Naive thymus-derived CD8-positive, alpha-beta T cell (primary cell): Measurements from ENCODE around the gene KIAA0232. TPM values are rescaled to one million over a fixed set of nuclear protein-coding genes. Genes with fewer than 3 reads are reported as not detected.
A peak's percentile ranks its signal among the peaks of the same experiment; 100 is the strongest.

Experiments
- ATAC-seq, 2 donors: fragments of 150-1000 bp; cut with Tn5 transposase in 1 of 2; sonication (Bioruptor Pico), chemical (Tn5 transposase) in 1 of 2; 1 replicate in 1 of 2; 2 replicates in 1 of 2; pipeline ENCODE4 v1.10.0; 2021; ENCODE audit warnings: mild to moderate bottlenecking in 2 of 2, moderate library complexity in 2 of 2
- POLR2A ChIA-PET: fragments of 350-600 bp; sonication (Branson Sonifier 250); formaldehyde crosslinking; loops from one replicate; lab custom pipeline; 2021; ENCODE audit warnings: antibody characterized with exemption; lab: Charles Lee
- DNase-seq, 10 donors: peaks; one replicate each; pipeline versions ENCODE4 v3.0.0 to v3.0.0-alpha.2; 2020 to 2022
- H3K27ac Mint-ChIP-seq, 10 donors: one replicate each; pipeline ENCODE4 v1.8.0; 2020 to 2022; ENCODE audit warnings: mild to moderate bottlenecking in 10 of 10, mixed read lengths in 10 of 10, moderate library complexity in 4 of 10, inconsistent platforms in 1 of 10
- H3K27me3 Mint-ChIP-seq, 5 donors: one replicate each; pipeline ENCODE4 v1.8.0; 2021 to 2022; ENCODE audit warnings: mixed read lengths in 5 of 5
- H3K36me3 Mint-ChIP-seq, 3 donors: one replicate each; pipeline ENCODE4 v1.8.0; 2020 to 2022; ENCODE audit warnings: mixed read lengths in 3 of 3, mild to moderate bottlenecking in 2 of 3, inconsistent platforms in 1 of 3
- H3K4me1 Mint-ChIP-seq, 4 donors: one replicate each; pipeline ENCODE4 v1.8.0; 2021 to 2022; ENCODE audit warnings: mixed read lengths in 4 of 4
- H3K4me3 Mint-ChIP-seq, 10 donors: one replicate each; pipeline ENCODE4 v1.8.0; 2020 to 2022; ENCODE audit warnings: mild to moderate bottlenecking in 10 of 10, mixed read lengths in 10 of 10, moderate library complexity in 6 of 10, inconsistent platforms in 1 of 10
- H3K9me3 Mint-ChIP-seq, 9 donors: one replicate each; pipeline ENCODE4 v1.8.0; 2020 to 2022; ENCODE audit warnings: mixed read lengths in 9 of 9, mild to moderate bottlenecking in 3 of 9, inconsistent platforms in 1 of 9, moderate library complexity in 1 of 9
- polyA plus RNA-seq, 3 donors: library from polyadenylated mRNA; unstranded; fragments of 300-500 nt; fragmentation: Illumina TruSeq; gene quantifications; one replicate each; pipeline ENCODE4 v1.2.3, GENCODE V29; 2021
- total RNA-seq, 8 experiments: library from RNA in 2 of 8; stranded (reverse) in 2 of 8; gene quantifications; one replicate each; pipeline ENCODE4 v1.2.3 and lab custom pipeline; 2021 to 2026

Gene KIAA0232
- total and polyA plus RNA-seq, 5 experiments from 2014 or later: 11.9 to 31.0 (median 15.4) TPM

- Mint-ChIP-seq H3K36me3 (peaks cover 0 to 5% (median 3%) of the 10 kb centered on the region in 3 donors), H3K27me3 (no peaks in the 10 kb centered on the region), H3K4me1 (peaks cover 37 to 84% (median 77%) of the 10 kb centered on the region in 4 donors), H3K27ac (peak overlapping the region; percentile 90 to 98 (median 96)), H3K4me3 (peak overlapping the region; percentile 34 to 85 (median 73)), H3K9me3 (no peaks in the 10 kb centered on the region)
- DNase-seq (peak in 4 of 10 donors; percentile 12 to 60 (median 54)), ATAC-seq (peak; percentile 70 to 76)
- POLR2A ChIA-PET: interaction anchor here (0.6 to 3.0 kb wide), 12 partner anchors 9 to 275 kb away, joined by 3 to 31 read pairs (median 4); partner anchors contain the start of genes GRPEL1 and TBC1D14
Measured at GRCh38 chr4:6918338-6918737, 135.8 kb downstream of the KIAA0232 start.

DNA sequence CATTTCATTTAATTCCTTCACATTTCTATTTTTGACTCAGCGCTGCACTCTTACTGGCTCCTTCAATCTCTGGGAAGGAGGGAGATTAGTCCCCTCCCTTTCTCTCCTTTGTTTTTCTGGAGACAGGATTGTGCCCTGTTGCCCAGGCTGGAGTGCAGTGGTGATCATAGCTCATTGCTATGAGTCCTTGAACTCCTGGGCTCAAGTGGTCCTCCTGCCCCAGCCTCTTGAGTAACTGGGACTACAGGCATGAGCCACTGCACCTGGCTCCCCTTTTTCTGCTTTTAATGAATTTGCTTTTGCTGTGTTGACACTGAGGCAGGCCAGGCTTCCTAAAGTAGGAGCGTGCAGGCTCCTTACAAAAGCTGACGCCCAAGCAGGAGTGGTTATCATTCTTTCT is 137.6 kb downstream of the KIAA0232 start:
- ATAC-seq: no peak
- no peaks in the 10 kb centered on the region for H3K27me3 Mint-ChIP-seq
- peaks cover 0 to 23% (median 19%) of the 10 kb centered on the region in 3 donors for H3K36me3 Mint-ChIP-seq
- no peaks in the 10 kb centered on the region for H3K9me3 Mint-ChIP-seq
- H3K27ac Mint-ChIP-seq: peak overlapping the region; percentile 60 to 92 (median 88)
- peak overlapping the region in 5 of 10 donors; percentile 18 to 49 (median 24) for H3K4me3 Mint-ChIP-seq
- POLR2A ChIA-PET: interaction anchor here (0.6 to 1.2 kb wide), 3 partner anchors 9 to 293 kb away, joined by 3 read pairs; no protein-coding TSS in a partner anchor
- H3K4me1 Mint-ChIP-seq: peaks cover 42 to 83% (median 78%) of the 10 kb centered on the region in 4 donors
- no peak for DNase-seq

DNA sequence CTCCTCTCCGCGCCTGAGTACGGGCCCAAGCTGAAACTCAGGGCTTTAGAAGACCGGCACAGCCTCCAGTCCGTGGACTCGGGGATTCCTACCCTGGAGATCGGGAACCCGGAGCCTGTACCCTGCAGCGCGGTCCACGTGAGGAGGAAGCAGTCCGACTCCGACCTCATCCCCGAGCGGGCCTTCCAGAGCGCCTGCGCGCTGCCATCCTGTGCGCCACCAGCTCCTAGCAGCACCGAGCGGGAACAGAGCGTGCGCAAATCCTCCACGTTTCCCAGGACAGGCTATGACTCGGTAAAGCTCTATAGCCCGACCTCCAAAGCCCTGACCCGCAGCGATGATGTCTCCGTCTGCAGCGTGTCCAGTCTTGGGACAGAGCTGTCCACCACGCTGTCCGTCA is 141.0 kb downstream of the KIAA0232 start:
- DNase-seq (no peak), ATAC-seq (no peak)
- H3K36me3 Mint-ChIP-seq: peaks cover 0 to 30% (median 25%) of the 10 kb centered on the region in 3 donors
- no peaks in the 10 kb centered on the region for H3K27me3 Mint-ChIP-seq
- peak overlapping the region in 1 of 10 donors; percentile 9 for H3K4me3 Mint-ChIP-seq
- POLR2A ChIA-PET: interaction anchor here (0.9 to 1.8 kb wide), 4 partner anchors 10 to 14 kb away, joined by 3 to 7 read pairs (median 3); partner anchors contain the start of gene TBC1D14
- H3K4me1 Mint-ChIP-seq: peaks cover 49 to 83% (median 79%) of the 10 kb centered on the region in 4 donors
- H3K9me3 Mint-ChIP-seq: no peaks in the 10 kb centered on the region
- no peak overlapping the region for H3K27ac Mint-ChIP-seq

DNA sequence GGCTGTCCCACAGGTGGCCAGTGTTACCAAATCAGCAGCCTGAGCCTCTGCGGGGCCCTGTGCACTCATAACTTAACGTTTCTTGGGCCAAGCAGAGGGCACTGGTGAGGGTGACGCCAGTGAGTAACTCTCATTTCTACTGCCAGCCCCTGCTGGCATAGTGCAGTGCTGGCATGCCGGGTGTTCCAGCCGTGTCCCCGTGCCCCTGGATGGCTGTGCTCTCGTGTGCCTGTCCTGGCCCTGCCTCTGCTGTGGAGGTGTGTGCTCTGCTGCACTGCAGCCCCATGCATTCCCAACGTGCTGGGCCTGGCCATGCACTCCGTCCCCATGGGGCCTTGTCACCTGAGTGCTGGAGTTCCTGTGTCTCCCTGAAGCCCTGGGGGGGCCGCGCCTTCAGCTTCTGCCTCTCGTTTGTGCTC is 141.8 kb downstream of the KIAA0232 start:
- POLR2A ChIA-PET: interaction anchor here (0.9 to 1.8 kb wide), 4 partner anchors 7 to 15 kb away, joined by 3 to 7 read pairs (median 3); partner anchors contain the start of gene TBC1D14
- no peak for ATAC-seq
- H3K36me3 Mint-ChIP-seq: peaks cover 0 to 30% (median 27%) of the 10 kb centered on the region in 3 donors

DNA sequence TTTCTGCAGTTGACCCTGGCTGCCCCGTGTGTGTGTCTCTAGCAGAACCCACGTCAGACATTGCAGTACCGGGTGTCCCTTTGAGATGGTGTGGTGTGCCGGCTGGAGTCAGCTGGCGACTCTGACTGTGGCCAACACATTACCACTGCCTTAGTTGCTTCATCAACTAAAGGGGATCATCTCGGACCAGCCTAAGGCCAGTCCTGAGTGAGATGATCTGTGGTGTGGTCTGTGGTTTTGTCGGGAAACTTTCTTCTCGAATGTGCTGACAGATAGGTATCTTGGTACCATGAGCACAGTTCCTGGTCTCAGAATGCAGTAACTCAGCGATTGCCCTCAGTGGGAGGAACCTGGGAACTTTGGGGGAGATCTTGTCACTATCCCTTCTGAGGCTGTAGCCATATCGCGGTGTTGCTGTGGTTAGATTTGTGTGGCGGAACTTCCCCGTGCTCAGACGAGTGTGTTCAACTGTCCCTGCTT is 142.9 kb downstream of the KIAA0232 start:
- Mint-ChIP-seq H3K27ac (peak overlapping the region in 9 of 10 donors; percentile 39 to 95 (median 88)), H3K4me1 (peaks cover 54 to 92% (median 85%) of the 10 kb centered on the region in 4 donors), H3K9me3 (no peaks in the 10 kb centered on the region), H3K4me3 (peak overlapping the region; percentile 46 to 86 (median 76)), H3K36me3 (peaks cover 0 to 35% (median 27%) of the 10 kb centered on the region in 3 donors), H3K27me3 (no peaks in the 10 kb centered on the region)
- no peak for DNase-seq
- no peak for ATAC-seq
- POLR2A ChIA-PET: interaction anchor here (0.6 to 5.0 kb wide), 4 partner anchors 8 to 140 kb away, joined by 3 to 43 read pairs (median 9); no protein-coding TSS in a partner anchor

More for the DNA sequence above, 141.8 kb downstream of the KIAA0232 start:
- H3K27me3 Mint-ChIP-seq: no peaks in the 10 kb centered on the region
- peak overlapping the region in 4 of 10 donors; percentile 33 to 86 (median 64) for H3K4me3 Mint-ChIP-seq
- no peaks in the 10 kb centered on the region for H3K9me3 Mint-ChIP-seq
- no peak for DNase-seq
- H3K27ac Mint-ChIP-seq: peak overlapping the region in 3 of 10 donors; percentile 33 to 93 (median 86)
- peaks cover 52 to 86% (median 82%) of the 10 kb centered on the region in 4 donors for H3K4me1 Mint-ChIP-seq

GRCh38 chr4:6926081-6926480 is 143.6 kb downstream of the KIAA0232 start:
- Mint-ChIP-seq H3K4me1 (peaks cover 51 to 89% (median 79%) of the 10 kb centered on the region in 4 donors), H3K9me3 (no peaks in the 10 kb centered on the region), H3K27me3 (no peaks in the 10 kb centered on the region), H3K27ac (peak overlapping the region; percentile 84 to 95 (median 90)), H3K36me3 (peaks cover 0 to 35% (median 27%) of the 10 kb centered on the region in 3 donors), H3K4me3 (peak overlapping the region; percentile 46 to 86 (median 76))
- no peak for DNase-seq
- POLR2A ChIA-PET: interaction anchor here (1.0 to 5.0 kb wide), 7 partner anchors 8 to 17 kb away, joined by 3 to 43 read pairs (median 13); partner anchors contain the start of gene TBC1D14
- ATAC-seq: no peak

DNA sequence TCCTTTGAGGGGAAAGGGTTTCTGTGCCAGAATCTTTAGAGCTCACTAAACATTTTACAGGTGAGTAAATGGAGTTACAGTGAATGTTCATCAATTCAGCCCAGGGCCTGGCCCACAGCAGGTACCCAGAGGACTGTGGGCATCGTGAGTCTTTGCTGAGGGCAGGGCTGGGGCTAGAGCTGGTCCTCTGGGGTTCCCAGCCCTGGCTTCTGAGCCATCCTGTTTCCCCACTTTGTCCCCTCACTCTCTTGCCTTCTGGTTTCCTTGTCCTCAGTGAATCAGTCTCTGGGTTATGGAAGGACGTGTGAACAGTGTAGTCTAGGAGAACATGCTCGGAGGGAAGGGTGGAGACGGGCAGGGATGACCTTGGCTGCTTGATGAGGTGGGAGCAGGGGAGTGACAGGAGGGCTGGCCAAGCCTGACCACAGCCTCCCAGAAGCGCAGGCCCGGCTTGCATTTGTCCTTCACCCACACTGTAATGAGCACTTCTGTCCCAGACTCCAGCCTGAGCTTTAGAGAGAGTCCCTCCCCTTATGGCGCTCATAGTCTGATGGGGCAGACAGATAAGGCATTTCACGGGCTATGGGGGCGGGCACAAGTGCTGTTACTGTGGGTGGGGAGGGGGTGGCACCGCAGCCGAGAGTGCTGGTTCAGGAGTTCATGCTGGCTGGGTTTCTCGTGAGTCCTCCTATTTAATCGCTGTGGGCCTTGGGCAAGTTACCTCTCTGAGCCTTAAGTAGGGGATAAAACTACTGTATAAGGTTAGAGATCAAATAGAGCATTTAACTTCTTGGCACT is 144.4 kb downstream of the KIAA0232 start:
- Mint-ChIP-seq H3K27me3 (no peaks in the 10 kb centered on the region), H3K36me3 (peaks cover 4 to 38% (median 30%) of the 10 kb centered on the region in 3 donors), H3K9me3 (no peaks in the 10 kb centered on the region), H3K27ac (peak overlapping the region; percentile 84 to 95 (median 90)), H3K4me1 (peaks cover 53 to 91% (median 81%) of the 10 kb centered on the region in 4 donors), H3K4me3 (peak overlapping the region; percentile 65 to 87 (median 76))
- ATAC-seq: peak; percentile 86 to 91
- POLR2A ChIA-PET: interaction anchor here (0.6 to 5.0 kb wide), 11 partner anchors 9 to 141 kb away, joined by 3 to 43 read pairs (median 5); partner anchors contain the start of genes GRPEL1 and TBC1D14
- DNase-seq: peak in 8 of 10 donors; percentile 43 to 72 (median 54)

DNA sequence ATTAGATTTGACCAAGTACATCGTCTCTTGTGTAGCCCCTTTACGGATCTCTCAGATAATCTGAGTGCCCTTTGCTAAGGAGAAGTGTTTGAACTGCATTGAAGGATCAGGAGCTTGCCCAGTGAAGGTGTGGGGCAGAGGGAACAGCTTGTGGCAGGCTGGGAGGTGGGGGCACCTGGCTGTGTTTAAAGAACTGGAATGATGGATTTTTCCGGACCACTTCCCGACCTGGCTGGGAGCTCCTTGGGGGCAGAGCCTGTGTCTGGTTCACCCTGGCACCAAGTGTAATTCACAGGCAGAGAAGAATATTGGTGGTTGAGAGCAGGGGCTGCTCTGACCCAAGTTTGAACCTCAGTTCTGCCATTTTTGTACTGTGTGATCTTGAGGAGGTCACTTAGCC is 145.6 kb downstream of the KIAA0232 start:
- peak overlapping the region; percentile 9 to 95 (median 90) for H3K27ac Mint-ChIP-seq
- POLR2A ChIA-PET: interaction anchor here (1.2 to 5.0 kb wide), 8 partner anchors 10 to 212 kb away, joined by 3 to 43 read pairs (median 6); partner anchors contain the start of genes BLOC1S4 and GRPEL1
- no peak for ATAC-seq
- no peaks in the 10 kb centered on the region for H3K9me3 Mint-ChIP-seq
- no peak for DNase-seq
- peak overlapping the region in 7 of 10 donors; percentile 3 to 86 (median 68) for H3K4me3 Mint-ChIP-seq
- H3K36me3 Mint-ChIP-seq: peaks cover 4 to 38% (median 30%) of the 10 kb centered on the region in 3 donors
- peaks cover 52 to 85% (median 76%) of the 10 kb centered on the region in 4 donors for H3K4me1 Mint-ChIP-seq
- no peaks in the 10 kb centered on the region for H3K27me3 Mint-ChIP-seq

DNA sequence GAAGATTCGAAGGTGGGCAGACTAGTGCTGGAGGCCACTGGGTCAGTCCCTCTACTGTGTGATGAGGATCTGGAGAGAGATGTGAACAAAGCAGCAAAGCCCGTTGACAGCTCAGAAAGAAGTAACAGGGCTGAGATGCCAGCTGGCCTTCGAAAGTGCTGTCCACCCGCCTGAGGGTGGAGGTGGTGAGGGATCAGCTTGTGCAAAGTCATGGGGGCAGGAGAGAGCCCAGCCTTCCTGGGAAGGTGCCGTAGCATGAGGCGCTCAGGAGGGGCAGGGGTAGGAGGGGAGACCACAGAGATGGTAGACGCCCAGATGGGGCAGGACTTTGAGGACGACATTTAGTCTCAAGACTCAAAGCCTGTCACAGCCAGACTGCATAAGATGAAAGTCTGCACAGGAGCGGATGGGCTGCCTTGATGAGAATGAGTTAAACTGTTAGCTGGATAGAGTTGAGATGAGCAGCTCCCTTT is 146.8 kb downstream of the KIAA0232 start:
- ATAC-seq (peak; percentile 45 to 53), DNase-seq (peak in 1 of 10 donors; percentile 24)
- H3K4me1 Mint-ChIP-seq: peaks cover 60 to 85% (median 79%) of the 10 kb centered on the region in 4 donors
- POLR2A ChIA-PET: interaction anchor here (1.5 to 5.0 kb wide), 6 partner anchors 11 to 214 kb away, joined by 4 to 43 read pairs (median 6); partner anchors contain the start of genes BLOC1S4 and TADA2B
- H3K27ac Mint-ChIP-seq: peak overlapping the region; percentile 64 to 96 (median 86)
- peak overlapping the region; percentile 42 to 78 (median 58) for H3K4me3 Mint-ChIP-seq
- H3K36me3 Mint-ChIP-seq: peaks cover 4 to 38% (median 25%) of the 10 kb centered on the region in 3 donors
- no peaks in the 10 kb centered on the region for H3K27me3 Mint-ChIP-seq
- no peaks in the 10 kb centered on the region for H3K9me3 Mint-ChIP-seq

DNA sequence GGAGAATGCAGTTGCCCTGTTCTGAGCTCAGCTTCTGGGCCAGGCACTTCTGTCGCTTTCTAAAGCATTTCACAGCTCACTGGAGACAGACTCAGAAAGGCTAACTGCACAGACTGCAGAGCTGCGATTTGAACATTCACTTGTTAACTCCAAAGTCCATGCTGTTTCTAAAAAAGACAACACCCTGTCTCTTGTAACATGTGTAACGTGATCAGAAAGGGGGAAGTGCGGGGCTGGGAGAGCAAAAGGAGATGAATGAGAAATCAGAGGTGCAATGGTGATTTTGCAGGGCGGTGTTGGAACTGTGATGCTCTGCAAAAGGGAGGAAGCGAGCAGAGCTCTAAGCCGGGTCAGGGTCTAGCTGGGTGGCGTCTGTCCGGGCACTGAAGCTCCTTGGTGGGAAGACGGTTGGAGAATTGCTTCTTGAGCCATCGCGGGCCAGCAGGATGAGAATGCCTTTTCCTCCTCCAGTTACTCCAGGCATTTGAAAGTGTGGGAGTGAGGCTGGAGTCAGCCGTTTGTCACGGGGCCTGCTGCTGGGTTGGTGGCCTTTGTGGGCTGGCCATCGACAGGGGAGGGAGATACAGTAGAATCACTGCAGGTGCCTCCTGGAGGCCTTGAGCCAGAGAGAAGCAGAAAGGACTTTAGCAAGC is 147.4 kb downstream of the KIAA0232 start:
- H3K27ac Mint-ChIP-seq: peak overlapping the region; percentile 64 to 96 (median 86)
- H3K4me3 Mint-ChIP-seq: peak overlapping the region in 9 of 10 donors; percentile 42 to 78 (median 65)
- H3K27me3 Mint-ChIP-seq: no peaks in the 10 kb centered on the region
- H3K4me1 Mint-ChIP-seq: peaks cover 58 to 84% (median 78%) of the 10 kb centered on the region in 4 donors
- peak in 1 of 2 donors; percentile 5 for ATAC-seq
- no peaks in the 10 kb centered on the region for H3K9me3 Mint-ChIP-seq
- DNase-seq: no peak
- H3K36me3 Mint-ChIP-seq: peaks cover 4 to 35% (median 20%) of the 10 kb centered on the region in 3 donors
- POLR2A ChIA-PET: interaction anchor here (0.7 to 5.0 kb wide), 6 partner anchors 11 to 214 kb away, joined by 4 to 43 read pairs (median 6); partner anchors contain the start of genes BLOC1S4 and TADA2B

GRCh38 chr4:6932475-6932874 is 149.9 kb downstream of the KIAA0232 start:
- POLR2A ChIA-PET: interaction anchor here (3.0 kb wide), 1 partner anchor 23 kb away, joined by 11 read pairs; the partner anchor contains the start of gene TBC1D14
- ATAC-seq (no peak), DNase-seq (no peak)
- H3K36me3 Mint-ChIP-seq: peaks cover 4 to 37% (median 18%) of the 10 kb centered on the region in 3 donors
- no peak overlapping the region for H3K4me3 Mint-ChIP-seq
- H3K27ac Mint-ChIP-seq: peak overlapping the region in 2 of 10 donors; percentile 14 to 64
- H3K4me1 Mint-ChIP-seq: peaks cover 46 to 78% (median 71%) of the 10 kb centered on the region in 4 donors
- H3K27me3 Mint-ChIP-seq: no peaks in the 10 kb centered on the region
- H3K9me3 Mint-ChIP-seq: peaks cover 0 to 1% (median 0%) of the 10 kb centered on the region in 9 donors
